ENCODE measurements around the gene TRIM26. TPM values are rescaled to one million over a fixed set of nuclear protein-coding genes. Genes with fewer than 3 reads are reported as not detected.
A peak's percentile ranks its signal among the peaks of the same experiment; 100 is the strongest.

Gene TRIM26
- total RNA-seq, 1 experiment from 2014 or later = 44.8 TPM

GRCh38 chr6:30154709-30155519, 58.3 kb downstream of the TRIM26 start:
- peak; percentile 63; the same call in 1 of the 2 replicates for ATAC-seq
- no peak for DNase-seq (ENCODE audit: low read depth, low spot score)
- Histone ChIP-seq H3K4me1 (ENCODE audit: control insufficient read depth, insufficient read depth, low read length) (no peaks in the 10 kb centered on the region), H3K27ac (ENCODE audit: low read length) (no peak overlapping the region), H3K4me3 (ENCODE audit: low read depth in 2 of 2, low read length in 2 of 2) (no peak overlapping the region), H3K27me3 (ENCODE audit: control insufficient read depth, insufficient read depth, low read length) (peaks cover 14% of the 10 kb centered on the region), H3K36me3 (ENCODE audit: control insufficient read depth, insufficient read depth, low read length) (no peaks in the 10 kb centered on the region), H3K9me3 (ENCODE audit: control insufficient read depth, insufficient read depth, low read depth, low read length) (no peaks in the 10 kb centered on the region)
- ChIA-PET CTCF (interaction anchor here (0.8 to 1.0 kb wide), 2 partner anchors 27 to 64 kb away, joined by 3 to 4 read pairs; no protein-coding TSS in a partner anchor), POLR2A (no interaction called here)
- no TSS peak for BruUV-seq (replicated peaks)
- TF ChIP-seq CTCF (IDR thresholded peaks at IDR 0.05) = no peak
- no peak for TF ChIP-seq REST (IDR thresholded peaks at IDR 0.05; ENCODE audit: insufficient read depth in 1 of 2, low read depth in 2 of 2, low read length in 1 of 2)
- TF ChIP-seq POLR2AphosphoS5 (IDR thresholded peaks at IDR 0.05; ENCODE audit: low read depth, low read length) = no peak
- no peak for TF ChIP-seq TCF7L2 (IDR thresholded peaks at IDR 0.05; ENCODE audit: low read depth, low read length)
- no peak for TF ChIP-seq SIN3A (IDR thresholded peaks at IDR 0.05; ENCODE audit: borderline replicate concordance, insufficient read depth, low read depth, low read length)
- intact Hi-C loops (cut with micrococcal nuclease; ENCODE audit: unreplicated experiment) = no loop called here
- in situ Hi-C loops (cut with HindIII; ENCODE audit: low pct_unique_long_range_greater_than_20kb, low sequenced_read_pairs) = no loop called here

- CTCF ChIA-PET = interaction anchor here (0.8 to 1.0 kb wide), 3 partner anchors 26 to 65 kb away, joined by 3 to 4 read pairs (median 3); no protein-coding TSS in a partner anchor
- H3K27ac ChIP-seq (ENCODE audit: low read length) = no peak overlapping the region
- intact Hi-C loops (cut with micrococcal nuclease; ENCODE audit: unreplicated experiment) (no loop called here), in situ Hi-C loops (cut with HindIII; ENCODE audit: low pct_unique_long_range_greater_than_20kb, low sequenced_read_pairs) (no loop called here)
- TF ChIP-seq POLR2AphosphoS5 (IDR thresholded peaks at IDR 0.05; ENCODE audit: low read depth, low read length) = no peak
- TF ChIP-seq REST (IDR thresholded peaks at IDR 0.05; ENCODE audit: insufficient read depth in 1 of 2, low read depth in 2 of 2, low read length in 1 of 2) = no peak
- no peak for TF ChIP-seq TCF7L2 (IDR thresholded peaks at IDR 0.05; ENCODE audit: low read depth, low read length)
- no peak for TF ChIP-seq SIN3A (IDR thresholded peaks at IDR 0.05; ENCODE audit: borderline replicate concordance, insufficient read depth, low read depth, low read length)
- TF ChIP-seq CTCF (IDR thresholded peaks at IDR 0.05) = no peak
- DNase-seq (ENCODE audit: low read depth, low spot score) (no peak), ATAC-seq (no peak)
- H3K9me3 ChIP-seq (ENCODE audit: control insufficient read depth, insufficient read depth, low read depth, low read length) = no peaks in the 10 kb centered on the region
- no peak overlapping the region for H3K4me3 ChIP-seq (ENCODE audit: low read depth in 2 of 2, low read length in 2 of 2)
- H3K36me3 ChIP-seq (ENCODE audit: control insufficient read depth, insufficient read depth, low read length) = no peaks in the 10 kb centered on the region
- BruUV-seq (replicated peaks) = no TSS peak
- H3K4me1 ChIP-seq (ENCODE audit: control insufficient read depth, insufficient read depth, low read length) = no peaks in the 10 kb centered on the region
- peaks cover 14% of the 10 kb centered on the region for H3K27me3 ChIP-seq (ENCODE audit: control insufficient read depth, insufficient read depth, low read length)
- POLR2A ChIA-PET = no interaction called here
These were observed 59.1 kb downstream of the TRIM26 start for GRCh38 chr6:30154061-30154460.

Measured in Panc1 (cell line).